H1 (cell line): Measurements from ENCODE around the gene ADIRF. TPM values are rescaled to one million over a fixed set of nuclear protein-coding genes. Genes with fewer than 3 reads are reported as not detected.

Source experiments
- CTCF ChIA-PET: fragments of 300-600 bp; sonication (Branson Sonifier 250); formaldehyde crosslinking; loops from one replicate; lab custom pipeline; 2021; ENCODE audit not compliant: partially characterized antibody; lab: Charles Lee
- POLR2A ChIA-PET: fragments of 300-600 bp; sonication (Branson Sonifier 250); formaldehyde crosslinking; loops from one replicate; lab custom pipeline; 2021; ENCODE audit warnings: inconsistent platforms; ENCODE audit not compliant: partially characterized antibody; lab: Charles Lee
- DNase-seq, 2 experiments: peaks; one replicate each; pipeline versions ENCODE4 v3.0.0 to v3.0.0-alpha.2; 2010 to 2022; ENCODE audit warnings: low spot score in 2 of 2, low read depth in 1 of 2, mixed read lengths in 1 of 2
- FAIRE-seq: peaks from 2 replicates; lab custom pipeline; 2011; peaks lifted over from hg19 to GRCh38; lab: Jason Lieb, UNC
- H2AFZ ChIP-seq: 2 replicates; pipeline ENCODE4 v1.8.1; 2012; ENCODE audit warnings: low read length, inconsistent platforms
- H2AK5ac ChIP-seq: 2 replicates; pipeline ENCODE4 v1.6.1; 2013; ENCODE audit warnings: low read depth, low read length
- H2BK120ac ChIP-seq: replicated peaks from 2 replicates; pipeline ENCODE3; 2013; ENCODE audit warnings: low read depth, low read length, inconsistent platforms
- H2BK12ac ChIP-seq: 2 replicates; pipeline ENCODE4 v1.6.1; 2013; ENCODE audit warnings: low read depth, low read length
- H2BK15ac ChIP-seq: 2 replicates; pipeline ENCODE4 v1.6.1; 2013; ENCODE audit warnings: low read length
- H2BK20ac ChIP-seq: 2 replicates; pipeline ENCODE4 v1.6.1; 2013; ENCODE audit warnings: low read length
- H2BK5ac ChIP-seq: 2 replicates; pipeline ENCODE4 v1.6.1; 2013; ENCODE audit warnings: low read depth, low read length
- H3K14ac ChIP-seq: 2 replicates; pipeline ENCODE4 v1.6.1; 2013; ENCODE audit warnings: inconsistent platforms; ENCODE audit not compliant: insufficient read length
- H3K18ac ChIP-seq: 2 replicates; pipeline ENCODE4 v1.6.1; 2013; ENCODE audit warnings: low read length; ENCODE audit errors: extremely low read depth
- H3K23ac ChIP-seq: 2 replicates; pipeline ENCODE4 v1.6.1; 2013; ENCODE audit warnings: inconsistent platforms; ENCODE audit not compliant: insufficient read length
- H3K23me2 ChIP-seq: 2 replicates; pipeline ENCODE4 v1.6.1; 2013; ENCODE audit warnings: low read depth, low read length
- H3K27ac ChIP-seq: 2 replicates; pipeline ENCODE4 v1.6.1; 2011; ENCODE audit warnings: low read depth, low read length, inconsistent platforms
- H3K27me3 ChIP-seq, 4 experiments: replicated peaks in 1 of 4; 1 replicate in 1 of 4; 2 replicates in 3 of 4; pipeline versions ENCODE4 v1.6.1 to v1.8.1; 2011 to 2013; ENCODE audit warnings: low read length in 3 of 4, mild to moderate bottlenecking in 3 of 4, inconsistent platforms in 2 of 4, mixed read lengths in 2 of 4, moderate library complexity in 1 of 4; ENCODE audit not compliant: control insufficient read depth in 3 of 4, insufficient read depth in 3 of 4; ENCODE audit errors: extremely low read depth in 1 of 4
- H3K36me3 ChIP-seq, 4 experiments: 2 replicates each; pipeline versions ENCODE4 v1.6.1 to v1.8.1; 2011 to 2013; ENCODE audit warnings: mild to moderate bottlenecking in 4 of 4, low read length in 3 of 4, moderate library complexity in 2 of 4, control low read depth in 1 of 4, inconsistent platforms in 1 of 4; ENCODE audit not compliant: insufficient read depth in 4 of 4, control insufficient read depth in 2 of 4
- H3K4ac ChIP-seq: replicated peaks from 2 replicates; pipeline ENCODE3; 2013; ENCODE audit warnings: low read length, low read depth, mixed read lengths, inconsistent platforms; ENCODE audit not compliant: insufficient read length
- H3K4me1 ChIP-seq, 4 experiments: replicated peaks in 1 of 4; 1 replicate in 1 of 4; 2 replicates in 3 of 4; pipeline versions ENCODE4 v1.6.1 to v1.8.1; 2011 to 2013; ENCODE audit warnings: low read length in 3 of 4, inconsistent platforms in 2 of 4, mixed read lengths in 1 of 4; ENCODE audit not compliant: insufficient read depth in 4 of 4, control insufficient read depth in 3 of 4
- H3K4me2 ChIP-seq, 2 experiments: 2 replicates each; pipeline versions ENCODE4 v1.6.1 to v1.8.1; 2011 to 2013; ENCODE audit warnings: low read depth in 2 of 2, low read length in 2 of 2, control low read depth in 1 of 2, inconsistent platforms in 1 of 2, mild to moderate bottlenecking in 1 of 2; ENCODE audit not compliant: insufficient read depth in 1 of 2
- H3K4me3 ChIP-seq, 4 experiments: fragments of 200-600, 300-600 bp in 1 of 4; sonication (generic), shearing (Covaris generic), sonication (Bioruptor Twin) in 1 of 4; 2 replicates each; pipeline versions ENCODE4 v1.5.1 to v1.8.1; 2011 to 2016; ENCODE audit warnings: low read length in 4 of 4, low read depth in 3 of 4, control low read depth in 2 of 4, inconsistent platforms in 2 of 4, mild to moderate bottlenecking in 2 of 4, mixed read lengths in 1 of 4, moderate library complexity in 1 of 4; ENCODE audit not compliant: insufficient read depth in 2 of 4; ENCODE audit errors: extremely low read depth in 1 of 4
- H3K56ac ChIP-seq: replicated peaks from 2 replicates; pipeline ENCODE3; 2013; ENCODE audit warnings: low read depth, mild to moderate bottlenecking, mixed read lengths, low read length, inconsistent platforms; ENCODE audit not compliant: insufficient read length
- H3K79me1 ChIP-seq: 2 replicates; pipeline ENCODE4 v1.6.1; 2013; ENCODE audit warnings: low read depth, low read length, control low read depth
- H3K79me2 ChIP-seq, 2 experiments: 2 replicates each; pipeline versions ENCODE4 v1.6.1 to v1.8.1; 2012 to 2013; ENCODE audit warnings: low read length in 2 of 2, mild to moderate bottlenecking in 2 of 2, inconsistent platforms in 1 of 2; ENCODE audit not compliant: insufficient read depth in 2 of 2, control insufficient read depth in 1 of 2
- H3K9ac ChIP-seq, 4 experiments: replicated peaks in 1 of 4; 1 replicate in 1 of 4; 2 replicates in 3 of 4; pipeline versions ENCODE4 v1.6.1 to v1.8.1; 2011 to 2013; ENCODE audit warnings: low read depth in 3 of 4, low read length in 3 of 4, control low read depth in 2 of 4, mild to moderate bottlenecking in 2 of 4, moderate library complexity in 2 of 4, inconsistent platforms in 1 of 4; ENCODE audit errors: extremely low read depth in 1 of 4
- H3K9me3 ChIP-seq, 2 experiments: 2 replicates each; pipeline versions ENCODE4 v1.6.1 to v1.8.1; 2012 to 2013; ENCODE audit warnings: mild to moderate bottlenecking in 2 of 2, moderate library complexity in 2 of 2, control low read depth in 1 of 2, inconsistent platforms in 1 of 2, low read depth in 1 of 2, low read length in 1 of 2, mixed read lengths in 1 of 2; ENCODE audit not compliant: insufficient read depth in 2 of 2
- H4K20me1 ChIP-seq, 2 experiments: replicated peaks in 1 of 2; 2 replicates each; pipeline versions ENCODE3 to v1.8.1; 2011 to 2013; ENCODE audit warnings: inconsistent platforms in 2 of 2, low read length in 2 of 2, mild to moderate bottlenecking in 1 of 2; ENCODE audit not compliant: insufficient read depth in 2 of 2, control insufficient read depth in 1 of 2
- H4K5ac ChIP-seq: 2 replicates; pipeline ENCODE4 v1.6.1; 2013; ENCODE audit warnings: low read length, low read depth, mixed read lengths, inconsistent platforms; ENCODE audit not compliant: insufficient read length
- H4K8ac ChIP-seq: 2 replicates; pipeline ENCODE4 v1.8.0; 2013; ENCODE audit warnings: mild to moderate bottlenecking, moderate library complexity, low read length, inconsistent platforms; ENCODE audit not compliant: insufficient read depth; ENCODE audit errors: extremely low read depth
- H4K91ac ChIP-seq: replicated peaks from 2 replicates; pipeline ENCODE3; 2013; ENCODE audit warnings: low read length, mixed read lengths, inconsistent platforms; ENCODE audit not compliant: insufficient read length
- RAD21 ChIP-seq, 2 experiments: IDR thresholded peaks in 1 of 2; conservative IDR thresholded peaks in 1 of 2; 2 replicates each; pipeline ENCODE4 v1.6.1; 2011; ENCODE audit warnings: low read depth in 2 of 2, low read length in 2 of 2, improper control_type of control experiment in 1 of 2, inconsistent platforms in 1 of 2, mild to moderate bottlenecking in 1 of 2, moderate library complexity in 1 of 2
- SIX5 ChIP-seq: IDR thresholded peaks from 2 replicates; pipeline ENCODE4 v1.6.1; 2011; ENCODE audit warnings: mild to moderate bottlenecking, low read depth, low read length
- SP1 ChIP-seq: IDR thresholded peaks from 2 replicates; pipeline ENCODE4 v1.6.1; 2011; ENCODE audit warnings: low read depth, low read length
- WGBS, 2 experiments: shearing (Covaris generic) in 1 of 2; methylation state at CpG; one replicate each; pipeline versions ENCODE4 v1.1.6 to v1.1.7; 2013 to 2015; ENCODE audit warnings: low lambda C conversion rate in 2 of 2, mixed read lengths in 2 of 2, inconsistent platforms in 1 of 2, low coverage in 1 of 2, missing lambda C conversion rate in 1 of 2; ENCODE audit not compliant: insufficient replicate concordance in 2 of 2, insufficient coverage in 1 of 2, insufficient read length in 1 of 2; ENCODE audit errors: extremely low coverage in 1 of 2, missing lambda C conversion rate in 1 of 2; 5-methylcytosine and 5-hydroxymethylcytosine counted together
- polyA plus RNA-seq, 7 experiments: library from polyadenylated mRNA; depleted of rRNA in 3 of 7; stranded (reverse) in 5 of 7; unstranded in 2 of 7; fragments of >200 nt in 5 of 7; fragments of 200-250 nt in 2 of 7; gene quantifications; 1 replicate in 5 of 7; 2 replicates in 1 of 7; 4 replicates in 1 of 7; pipeline versions ENCODE4 v1.2.1 to v1.2.3, GENCODE V29; 2011 to 2013; ENCODE audit warnings: missing spikeins in 2 of 7, mixed read lengths in 2 of 7
- total RNA-seq: library from RNA; stranded (reverse); fragmentation: NEBNext Ultra II Directional; extraction: Animal tissue kit (Norgen Biotek cat#: 25700); gene quantifications from 2 replicates; pipeline ENCODE4 v1.2.1, GENCODE V29; 2021
- TF ChIP-seq, protein P1 (sequence below), 3 experiments: IDR thresholded peaks; 1 replicate in 2 of 3; 2 replicates in 1 of 3; pipeline versions ENCODE4 v1.5.1 to v1.6.1; 2011; ENCODE audit warnings: low read length in 3 of 3, mild to moderate bottlenecking in 3 of 3, inconsistent platforms in 2 of 3, low read depth in 1 of 3, moderate library complexity in 1 of 3; ENCODE audit not compliant: insufficient read depth in 1 of 3; ENCODE audit errors: control extremely low read depth in 1 of 3

Gene ADIRF
- total and polyA plus RNA-seq, 2 of the 8 experiments (the other 6 are each of a cell fraction or from before 2014, with no cell fraction given) = not detected

DNA sequence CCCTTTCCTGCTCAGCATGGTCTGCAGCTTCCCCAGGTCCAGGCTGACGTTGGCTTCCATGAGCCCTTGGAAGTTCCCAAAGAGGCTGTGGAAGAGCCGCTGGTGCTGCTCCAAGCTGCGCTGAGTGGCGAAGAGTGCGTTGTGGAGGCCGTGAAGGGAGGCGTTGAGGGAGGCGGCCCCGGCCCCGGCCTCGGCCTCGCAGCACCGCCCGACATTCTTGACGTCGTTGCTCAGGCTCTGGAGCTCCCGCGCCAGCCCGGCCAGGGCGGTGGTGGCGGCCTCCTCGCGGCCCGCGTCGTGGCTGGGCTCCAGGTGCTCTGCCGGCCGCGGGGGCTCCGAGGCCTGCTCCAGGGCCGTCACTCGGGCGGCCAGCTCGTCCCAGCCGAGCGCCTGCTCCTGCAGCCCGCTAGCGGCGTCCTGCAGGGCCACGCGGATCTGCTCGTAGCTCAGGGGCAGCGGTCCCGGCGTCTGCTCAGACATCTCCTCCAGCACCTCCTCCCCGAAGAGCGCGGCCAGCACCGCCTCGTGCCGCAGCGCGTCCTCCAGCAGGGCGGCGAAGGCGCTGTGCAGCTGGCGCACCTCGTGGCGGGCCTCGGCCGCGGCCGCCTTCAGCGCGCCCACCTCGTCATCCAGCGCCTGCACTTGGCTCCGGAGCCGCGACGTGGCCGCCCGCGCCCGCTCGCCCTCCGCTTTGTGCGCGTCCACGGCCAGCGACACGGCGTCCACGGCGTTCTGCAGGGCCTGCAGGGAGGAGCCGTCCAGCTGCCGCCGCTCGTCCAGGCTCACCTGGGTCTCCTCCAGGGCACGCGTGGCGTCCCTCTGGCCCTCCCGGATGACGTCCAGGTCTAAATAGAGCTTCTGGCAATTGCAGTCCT lies 25.6 kb upstream of the ADIRF start:
- Histone ChIP-seq H3K18ac (no peak overlapping the region), H3K14ac (no peak overlapping the region), H3K9me3 (no peaks in the 10 kb centered on the region), H4K8ac (peak overlapping the region; percentile 87; the same call in 1 of the 2 replicates), H2BK15ac (peak overlapping the region; percentile 72; the same call in 1 of the 2 replicates), H2AK5ac (no peak overlapping the region), H3K27me3 (peaks cover 0 to 3% (median 0%) of the 10 kb centered on the region in 4 experiments; a peak in 2 of 7 replicates), H4K91ac (no peak overlapping the region), H3K79me2 (no peaks in the 10 kb centered on the region), H2BK120ac (no peak overlapping the region), H3K23ac (no peak overlapping the region), H4K20me1 (no peaks in the 10 kb centered on the region), H3K23me2 (no peaks in the 10 kb centered on the region), H3K4me1 (peaks cover 2 to 5% (median 3%) of the 10 kb centered on the region in 4 experiments; a peak in 6 of 7 replicates), H3K27ac (no peak overlapping the region), H3K4ac (no peak overlapping the region), H4K5ac (no peak overlapping the region), H2BK20ac (no peak overlapping the region), H3K4me3 (no peak overlapping the region), H3K4me2 (no peak overlapping the region), H3K9ac (no peak overlapping the region), H2BK5ac (no peak overlapping the region), H2AFZ (no peak overlapping the region), H3K79me1 (no peaks in the 10 kb centered on the region), H2BK12ac (no peak overlapping the region), H3K36me3 (no peaks in the 10 kb centered on the region), H3K56ac (no peak overlapping the region)
- DNase-seq = no peak
- TF ChIP-seq, protein P1, sequence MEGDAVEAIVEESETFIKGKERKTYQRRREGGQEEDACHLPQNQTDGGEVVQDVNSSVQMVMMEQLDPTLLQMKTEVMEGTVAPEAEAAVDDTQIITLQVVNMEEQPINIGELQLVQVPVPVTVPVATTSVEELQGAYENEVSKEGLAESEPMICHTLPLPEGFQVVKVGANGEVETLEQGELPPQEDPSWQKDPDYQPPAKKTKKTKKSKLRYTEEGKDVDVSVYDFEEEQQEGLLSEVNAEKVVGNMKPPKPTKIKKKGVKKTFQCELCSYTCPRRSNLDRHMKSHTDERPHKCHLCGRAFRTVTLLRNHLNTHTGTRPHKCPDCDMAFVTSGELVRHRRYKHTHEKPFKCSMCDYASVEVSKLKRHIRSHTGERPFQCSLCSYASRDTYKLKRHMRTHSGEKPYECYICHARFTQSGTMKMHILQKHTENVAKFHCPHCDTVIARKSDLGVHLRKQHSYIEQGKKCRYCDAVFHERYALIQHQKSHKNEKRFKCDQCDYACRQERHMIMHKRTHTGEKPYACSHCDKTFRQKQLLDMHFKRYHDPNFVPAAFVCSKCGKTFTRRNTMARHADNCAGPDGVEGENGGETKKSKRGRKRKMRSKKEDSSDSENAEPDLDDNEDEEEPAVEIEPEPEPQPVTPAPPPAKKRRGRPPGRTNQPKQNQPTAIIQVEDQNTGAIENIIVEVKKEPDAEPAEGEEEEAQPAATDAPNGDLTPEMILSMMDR (IDR thresholded peaks at IDR 0.05; ENCODE audit: control extremely low read depth in 1 of 3, insufficient read depth in 1 of 3, low read depth in 1 of 3, low read length in 3 of 3) = peak; percentile 9 to 32 (median 12); a peak in 3 of 4 replicates
- TF ChIP-seq RAD21 (IDR thresholded peaks at IDR 0.05 in 1 of 2, conservative IDR thresholded peaks at IDR 0.05 in 1 of 2; ENCODE audit: low read depth in 2 of 2, low read length in 2 of 2) (peak in 1 of 2 experiments; percentile 24; a peak in 1 of 4 replicates), SIX5 (no peak), SP1 (no peak)
- POLR2A ChIA-PET = interaction anchor here (0.5 to 2.9 kb wide), 8 partner anchors 13 to 150 kb away, joined by 3 to 20 read pairs (median 4); partner anchors contain the start of genes ADIRF and SNCG
- no peak for FAIRE-seq
- WGBS, 2 experiments = 92% methylated on average over 82 of the region's 94 CpGs; no CpG with 5 or more reads in 1 of the 2 experiments
- CTCF ChIA-PET = interaction anchor here (0.9 to 26.4 kb wide), 18 partner anchors 8 to 257 kb away, joined by 3 to 975 read pairs (median 4); partner anchors contain the start of genes ADIRF, MMRN2 and SNCG
